GM23338 (cell line): Measurements from ENCODE around the gene GGPS1. TPM values are rescaled to one million over a fixed set of nuclear protein-coding genes. Genes with fewer than 3 reads are reported as not detected.

Experiments used
- ATAC-seq: fragments of 200-7000 bp; cut with Tn5 transposase; 3 replicates; pipeline ENCODE4 v1.9.1; 2020
- DNase-seq: peaks from one replicate; pipeline ENCODE4 v3.0.0-alpha.2; 2015; ENCODE audit warnings: low spot score
- H2AFZ ChIP-seq: fragments of 200-600 bp; sonication (generic); 2 replicates; pipeline ENCODE4 v1.8.0; 2016; ENCODE audit warnings: antibody characterized with exemption, mild to moderate bottlenecking, moderate library complexity
- H3F3A ChIP-seq: fragments of 200-600 bp; sonication (generic); replicated peaks from 2 replicates; pipeline ENCODE4 v1.8.0; 2017; ENCODE audit warnings: antibody characterized with exemption, mixed run types, low read depth
- H3K27ac ChIP-seq: fragments of 200-600 bp; sonication (generic); 2 replicates; pipeline ENCODE4 v1.6.1; 2016; ENCODE audit warnings: low read depth
- H3K27me3 ChIP-seq: fragments of 200-600 bp; sonication (generic); 2 replicates; pipeline ENCODE4 v1.8.0; 2016; ENCODE audit warnings: mild to moderate bottlenecking, mixed run types, moderate library complexity; ENCODE audit not compliant: insufficient read depth
- H3K36me3 ChIP-seq: fragments of 200-600 bp; sonication (generic); 2 replicates; pipeline ENCODE4 v1.8.0; 2016; ENCODE audit warnings: mild to moderate bottlenecking; ENCODE audit not compliant: insufficient read depth
- H3K4me1 ChIP-seq: fragments of 200-600 bp; sonication (generic); 2 replicates; pipeline ENCODE4 v1.8.0; 2016; ENCODE audit warnings: mild to moderate bottlenecking, moderate library complexity; ENCODE audit not compliant: insufficient read depth
- H3K4me2 ChIP-seq: fragments of 200-600 bp; sonication (generic); 2 replicates; pipeline ENCODE4 v1.7.1; 2017; ENCODE audit warnings: mixed run types
- H3K4me3 ChIP-seq: fragments of 200-600 bp; sonication (generic); 2 replicates; pipeline ENCODE4 v1.6.1; 2016; ENCODE audit warnings: mixed run types
- H3K79me2 ChIP-seq: fragments of 200-600 bp; sonication (generic); replicated peaks from 2 replicates; pipeline ENCODE4 v1.8.0; 2017; ENCODE audit warnings: mild to moderate bottlenecking; ENCODE audit not compliant: insufficient read depth
- H3K9me2 ChIP-seq: fragments of 200-600 bp; sonication (generic); 2 replicates; pipeline ENCODE4 v1.8.0; 2017; ENCODE audit not compliant: insufficient read depth
- H4K20me1 ChIP-seq: fragments of 200-600 bp; sonication (generic); replicated peaks from 2 replicates; pipeline ENCODE4 v1.8.0; 2017; ENCODE audit warnings: mild to moderate bottlenecking; ENCODE audit not compliant: insufficient read depth
- H3K27ac Mint-ChIP-seq: 2 replicates; pipeline ENCODE4 v1.8.0; 2020; ENCODE audit warnings: inconsistent platforms, mild to moderate bottlenecking, moderate library complexity, mixed read lengths
- H3K27me3 Mint-ChIP-seq: 3 replicates; pipeline ENCODE4 v1.8.0; 2022; ENCODE audit warnings: low read depth, mild to moderate bottlenecking, moderate library complexity, mixed read lengths, inconsistent platforms; ENCODE audit not compliant: insufficient read depth, poor library complexity
- H3K36me3 Mint-ChIP-seq: 3 replicates; pipeline ENCODE4 v1.8.0; 2021; ENCODE audit warnings: low read depth, mild to moderate bottlenecking, inconsistent platforms, moderate library complexity, mixed read lengths
- H3K4me1 Mint-ChIP-seq: 3 replicates; pipeline ENCODE4 v1.8.0; 2020; ENCODE audit warnings: mild to moderate bottlenecking, inconsistent platforms, mixed read lengths
- H3K4me3 Mint-ChIP-seq: 3 replicates; pipeline ENCODE4 v1.8.0; 2021; ENCODE audit warnings: moderate library complexity, mild to moderate bottlenecking, inconsistent platforms, mixed read lengths
- H3K9me3 Mint-ChIP-seq: 3 replicates; pipeline ENCODE4 v1.8.0; 2020; ENCODE audit warnings: moderate library complexity, mild to moderate bottlenecking, inconsistent platforms, mixed read lengths
- EZH2 ChIP-seq: fragments of 200-600 bp; sonication (generic); IDR thresholded peaks from one replicate; pipeline ENCODE4 v1.8.0; 2017; ENCODE audit warnings: antibody characterized with exemption, mild to moderate bottlenecking, low read depth; ENCODE audit not compliant: unreplicated experiment
- EZH2phosphoT487 ChIP-seq: fragments of 200-600 bp; sonication (generic); IDR thresholded peaks from one replicate; pipeline ENCODE4 v1.8.1; 2018; ENCODE audit warnings: antibody characterized with exemption; ENCODE audit not compliant: unreplicated experiment
- polyA plus RNA-seq: library from polyadenylated mRNA; unstranded; fragments of >200 nt; fragmentation: Nextera tagmentation; extraction: Ambion mirVana; gene quantifications from 2 replicates; pipeline ENCODE4 v1.2.1, GENCODE V29; 2016
- total RNA-seq: library from RNA; depleted of rRNA; stranded (reverse); fragments of >200 nt; shearing (Covaris generic); gene quantifications from 2 replicates; pipeline ENCODE4 v1.2.3, GENCODE V29; 2014
- TF ChIP-seq, protein P1 (sequence below), 2 experiments: fragments of 200-600 bp in 1 of 2; sonication (generic) in 1 of 2; conservative IDR thresholded peaks; 2 replicates each; pipeline versions ENCODE4 v1.5.1 to v1.6.1; 2016 to 2017; ENCODE audit warnings: antibody characterized with exemption in 2 of 2, low read depth in 2 of 2, mild to moderate bottlenecking in 2 of 2, moderate library complexity in 1 of 2
- TF ChIP-seq, protein P2 (sequence below): fragments of 250-450 bp; sonication (Bioruptor Pico); IDR thresholded peaks from 2 replicates; pipeline ENCODE4 v1.5.0; 2020; ENCODE audit warnings: mild to moderate bottlenecking, moderate library complexity

Gene GGPS1
- total and polyA plus RNA-seq, 2 experiments from 2014 or later = 33.9 to 56.8 TPM

- Mint-ChIP-seq H3K4me3 (no peak overlapping the region), H3K36me3 (peaks cover 34% of the 10 kb centered on the region), H3K9me3 (peaks cover 9% of the 10 kb centered on the region; the same call in 2 of the 3 replicates), H3K27me3 (peaks cover 2% of the 10 kb centered on the region), H3K4me1 (peaks cover 6% of the 10 kb centered on the region; the same call in 2 of the 3 replicates), H3K27ac (peak overlapping the region; percentile 66; the same call in 1 of the 2 replicates)
- ATAC-seq (peak; percentile 48), DNase-seq (no peak)
- peaks cover 94% of the 10 kb centered on the region for H3K79me2 ChIP-seq
- H2AFZ ChIP-seq = no peak overlapping the region
- no peak overlapping the region for H3K4me3 ChIP-seq
- peak overlapping the region; percentile 47; the same call in 1 of the 2 replicates for H3K27ac ChIP-seq
- TF ChIP-seq, protein P1, sequence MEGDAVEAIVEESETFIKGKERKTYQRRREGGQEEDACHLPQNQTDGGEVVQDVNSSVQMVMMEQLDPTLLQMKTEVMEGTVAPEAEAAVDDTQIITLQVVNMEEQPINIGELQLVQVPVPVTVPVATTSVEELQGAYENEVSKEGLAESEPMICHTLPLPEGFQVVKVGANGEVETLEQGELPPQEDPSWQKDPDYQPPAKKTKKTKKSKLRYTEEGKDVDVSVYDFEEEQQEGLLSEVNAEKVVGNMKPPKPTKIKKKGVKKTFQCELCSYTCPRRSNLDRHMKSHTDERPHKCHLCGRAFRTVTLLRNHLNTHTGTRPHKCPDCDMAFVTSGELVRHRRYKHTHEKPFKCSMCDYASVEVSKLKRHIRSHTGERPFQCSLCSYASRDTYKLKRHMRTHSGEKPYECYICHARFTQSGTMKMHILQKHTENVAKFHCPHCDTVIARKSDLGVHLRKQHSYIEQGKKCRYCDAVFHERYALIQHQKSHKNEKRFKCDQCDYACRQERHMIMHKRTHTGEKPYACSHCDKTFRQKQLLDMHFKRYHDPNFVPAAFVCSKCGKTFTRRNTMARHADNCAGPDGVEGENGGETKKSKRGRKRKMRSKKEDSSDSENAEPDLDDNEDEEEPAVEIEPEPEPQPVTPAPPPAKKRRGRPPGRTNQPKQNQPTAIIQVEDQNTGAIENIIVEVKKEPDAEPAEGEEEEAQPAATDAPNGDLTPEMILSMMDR (conservative IDR thresholded peaks at IDR 0.05; ENCODE audit: low read depth in 2 of 2) = no peak
- TF ChIP-seq EZH2phosphoT487 (no peak), EZH2 (no peak)
- TF ChIP-seq, protein P2, sequence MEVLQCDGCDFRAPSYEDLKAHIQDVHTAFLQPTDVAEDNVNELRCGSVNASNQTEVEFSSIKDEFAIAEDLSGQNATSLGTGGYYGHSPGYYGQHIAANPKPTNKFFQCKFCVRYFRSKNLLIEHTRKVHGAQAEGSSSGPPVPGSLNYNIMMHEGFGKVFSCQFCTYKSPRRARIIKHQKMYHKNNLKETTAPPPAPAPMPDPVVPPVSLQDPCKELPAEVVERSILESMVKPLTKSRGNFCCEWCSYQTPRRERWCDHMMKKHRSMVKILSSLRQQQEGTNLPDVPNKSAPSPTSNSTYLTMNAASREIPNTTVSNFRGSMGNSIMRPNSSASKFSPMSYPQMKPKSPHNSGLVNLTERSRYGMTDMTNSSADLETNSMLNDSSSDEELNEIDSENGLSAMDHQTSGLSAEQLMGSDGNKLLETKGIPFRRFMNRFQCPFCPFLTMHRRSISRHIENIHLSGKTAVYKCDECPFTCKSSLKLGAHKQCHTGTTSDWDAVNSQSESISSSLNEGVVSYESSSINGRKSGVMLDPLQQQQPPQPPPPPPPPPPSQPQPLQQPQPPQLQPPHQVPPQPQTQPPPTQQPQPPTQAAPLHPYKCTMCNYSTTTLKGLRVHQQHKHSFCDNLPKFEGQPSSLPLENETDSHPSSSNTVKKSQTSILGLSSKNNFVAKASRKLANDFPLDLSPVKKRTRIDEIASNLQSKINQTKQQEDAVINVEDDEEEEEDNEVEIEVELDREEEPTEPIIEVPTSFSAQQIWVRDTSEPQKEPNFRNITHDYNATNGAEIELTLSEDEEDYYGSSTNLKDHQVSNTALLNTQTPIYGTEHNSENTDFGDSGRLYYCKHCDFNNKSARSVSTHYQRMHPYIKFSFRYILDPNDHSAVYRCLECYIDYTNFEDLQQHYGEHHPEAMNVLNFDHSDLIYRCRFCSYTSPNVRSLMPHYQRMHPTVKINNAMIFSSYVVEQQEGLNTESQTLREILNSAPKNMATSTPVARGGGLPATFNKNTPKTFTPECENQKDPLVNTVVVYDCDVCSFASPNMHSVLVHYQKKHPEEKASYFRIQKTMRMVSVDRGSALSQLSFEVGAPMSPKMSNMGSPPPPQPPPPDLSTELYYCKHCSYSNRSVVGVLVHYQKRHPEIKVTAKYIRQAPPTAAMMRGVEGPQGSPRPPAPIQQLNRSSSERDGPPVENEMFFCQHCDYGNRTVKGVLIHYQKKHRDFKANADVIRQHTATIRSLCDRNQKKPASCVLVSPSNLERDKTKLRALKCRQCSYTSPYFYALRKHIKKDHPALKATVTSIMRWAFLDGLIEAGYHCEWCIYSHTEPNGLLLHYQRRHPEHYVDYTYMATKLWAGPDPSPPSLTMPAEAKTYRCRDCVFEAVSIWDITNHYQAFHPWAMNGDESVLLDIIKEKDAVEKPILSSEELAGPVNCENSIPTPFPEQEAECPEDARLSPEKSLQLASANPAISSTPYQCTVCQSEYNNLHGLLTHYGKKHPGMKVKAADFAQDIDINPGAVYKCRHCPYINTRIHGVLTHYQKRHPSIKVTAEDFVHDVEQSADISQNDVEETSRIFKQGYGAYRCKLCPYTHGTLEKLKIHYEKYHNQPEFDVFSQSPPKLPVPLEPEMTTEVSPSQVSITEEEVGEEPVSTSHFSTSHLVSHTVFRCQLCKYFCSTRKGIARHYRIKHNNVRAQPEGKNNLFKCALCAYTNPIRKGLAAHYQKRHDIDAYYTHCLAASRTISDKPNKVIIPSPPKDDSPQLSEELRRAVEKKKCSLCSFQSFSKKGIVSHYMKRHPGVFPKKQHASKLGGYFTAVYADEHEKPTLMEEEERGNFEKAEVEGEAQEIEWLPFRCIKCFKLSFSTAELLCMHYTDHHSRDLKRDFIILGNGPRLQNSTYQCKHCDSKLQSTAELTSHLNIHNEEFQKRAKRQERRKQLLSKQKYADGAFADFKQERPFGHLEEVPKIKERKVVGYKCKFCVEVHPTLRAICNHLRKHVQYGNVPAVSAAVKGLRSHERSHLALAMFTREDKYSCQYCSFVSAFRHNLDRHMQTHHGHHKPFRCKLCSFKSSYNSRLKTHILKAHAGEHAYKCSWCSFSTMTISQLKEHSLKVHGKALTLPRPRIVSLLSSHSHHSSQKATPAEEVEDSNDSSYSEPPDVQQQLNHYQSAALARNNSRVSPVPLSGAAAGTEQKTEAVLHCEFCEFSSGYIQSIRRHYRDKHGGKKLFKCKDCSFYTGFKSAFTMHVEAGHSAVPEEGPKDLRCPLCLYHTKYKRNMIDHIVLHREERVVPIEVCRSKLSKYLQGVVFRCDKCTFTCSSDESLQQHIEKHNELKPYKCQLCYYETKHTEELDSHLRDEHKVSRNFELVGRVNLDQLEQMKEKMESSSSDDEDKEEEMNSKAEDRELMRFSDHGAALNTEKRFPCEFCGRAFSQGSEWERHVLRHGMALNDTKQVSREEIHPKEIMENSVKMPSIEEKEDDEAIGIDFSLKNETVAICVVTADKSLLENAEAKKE = no peak
- no peaks in the 10 kb centered on the region for H3K9me2 ChIP-seq
- H3K36me3 ChIP-seq = 0 out of 2 replicates have a peak, but pooled peaks cover under 1% of the 10 kb centered on the region
- 0 out of 2 replicates have a peak, but pooled peaks cover 5% of the 10 kb centered on the region for H3F3A ChIP-seq
- peaks cover 47% of the 10 kb centered on the region for H4K20me1 ChIP-seq
- no peaks in the 10 kb centered on the region for H3K27me3 ChIP-seq
- H3K4me2 ChIP-seq = no peak overlapping the region
- no peaks in the 10 kb centered on the region; the same call in 1 of the 2 replicates for H3K4me1 ChIP-seq
Measured at GRCh38 chr1:235313262-235313661, 15.1 kb upstream of the GGPS1 start.
